BJ (cell line): ENCODE measurements around the gene P2RY6. TPM values are rescaled to one million over a fixed set of nuclear protein-coding genes. Genes with fewer than 3 reads are reported as not detected.

Source experiments
- CTCF ChIA-PET: fragments of 350-600 bp; formaldehyde crosslinking; extraction: SDS; loops from one replicate; lab custom pipeline; 2021; ENCODE audit warnings: antibody characterized with exemption, inconsistent platforms; lab: Yijun Ruan, JAX
- POLR2A ChIA-PET: fragments of 300-600 bp; sonication (Branson Sonifier 250); formaldehyde crosslinking; extraction: SDS; loops from one replicate; lab custom pipeline; 2021; ENCODE audit warnings: antibody characterized with exemption; lab: Charles Lee
- DNase-seq: peaks from one replicate; pipeline ENCODE4 v3.0.0-alpha.2; 2011; ENCODE audit warnings: low read depth
- H3K27me3 ChIP-seq: 2 replicates; pipeline ENCODE4 v1.6.0; 2011; ENCODE audit warnings: low read length; ENCODE audit not compliant: control insufficient read depth, insufficient read depth
- H3K36me3 ChIP-seq: 2 replicates; pipeline ENCODE4 v1.5.1; 2011; ENCODE audit warnings: low read length; ENCODE audit not compliant: control insufficient read depth, insufficient read depth
- H3K4me3 ChIP-seq: 2 replicates; pipeline ENCODE4 v1.5.1; 2011; ENCODE audit warnings: low read depth, mild to moderate bottlenecking, control low read depth, low read length
- CTCF ChIP-seq: IDR thresholded peaks from 2 replicates; pipeline ENCODE4 v1.5.1; 2011; ENCODE audit warnings: low read depth, mild to moderate bottlenecking, control low read depth, inconsistent platforms, low read length, moderate library complexity; ENCODE audit not compliant: insufficient read depth
- polyA plus RNA-seq: library from polyadenylated mRNA; depleted of rRNA; stranded (reverse); fragments of >200 nt; gene quantifications from 2 replicates; pipeline ENCODE4 v1.2.3, GENCODE V29; 2011

Gene P2RY6
- polyA plus RNA-seq, 1 experiment, result 1.5 TPM

DNA sequence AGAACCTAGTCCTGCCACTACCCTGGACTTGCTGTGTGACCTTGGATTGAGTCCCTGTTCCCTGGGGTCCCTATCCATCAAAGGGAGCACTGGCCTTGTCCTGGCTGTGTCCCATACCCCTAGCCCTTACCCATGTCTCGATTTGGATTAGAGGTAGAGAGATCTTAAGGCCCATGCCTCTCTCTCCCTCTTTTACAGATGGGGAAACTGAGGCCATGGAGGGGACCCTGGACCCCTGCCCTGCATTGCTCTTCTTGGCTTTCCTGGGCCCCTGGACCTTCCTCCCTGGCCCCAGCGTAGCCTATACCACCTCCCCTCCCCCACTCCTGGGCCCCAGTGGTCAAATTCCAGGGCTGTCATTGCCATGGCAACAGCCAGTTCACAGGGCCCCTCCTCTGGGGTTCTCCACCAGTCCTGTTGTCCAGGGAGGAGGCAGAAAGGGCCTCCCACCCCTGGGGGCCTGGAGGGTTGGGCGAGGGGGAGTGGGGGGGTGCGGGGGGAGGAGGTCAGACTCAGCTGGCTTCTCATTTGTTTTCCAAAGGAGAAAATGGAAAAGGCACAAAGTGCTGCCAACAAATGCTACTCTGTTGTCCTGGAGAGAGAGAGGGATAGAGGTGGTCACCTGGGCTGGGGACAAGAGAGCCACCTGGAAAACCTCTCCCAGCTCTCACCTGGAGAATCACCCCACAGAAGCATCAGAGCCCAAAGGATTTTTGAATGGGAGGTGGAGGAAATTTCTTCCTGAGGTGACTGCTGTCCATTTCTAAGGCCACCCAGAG lies 59.2 kb downstream of the P2RY6 start:
- no peak for TF ChIP-seq CTCF
- H3K36me3 ChIP-seq, result peaks cover 9% of the 10 kb centered on the region
- no peak overlapping the region for H3K4me3 ChIP-seq
- no peak for DNase-seq
- CTCF ChIA-PET, result interaction anchor here (1.2 to 3.2 kb wide), 6 partner anchors 10 to 490 kb away, joined by 3 to 32 read pairs (median 4); partner anchors contain the start of gene ARHGEF17
- POLR2A ChIA-PET, result no interaction called here
- H3K27me3 ChIP-seq, result no peaks in the 10 kb centered on the region

DNA sequence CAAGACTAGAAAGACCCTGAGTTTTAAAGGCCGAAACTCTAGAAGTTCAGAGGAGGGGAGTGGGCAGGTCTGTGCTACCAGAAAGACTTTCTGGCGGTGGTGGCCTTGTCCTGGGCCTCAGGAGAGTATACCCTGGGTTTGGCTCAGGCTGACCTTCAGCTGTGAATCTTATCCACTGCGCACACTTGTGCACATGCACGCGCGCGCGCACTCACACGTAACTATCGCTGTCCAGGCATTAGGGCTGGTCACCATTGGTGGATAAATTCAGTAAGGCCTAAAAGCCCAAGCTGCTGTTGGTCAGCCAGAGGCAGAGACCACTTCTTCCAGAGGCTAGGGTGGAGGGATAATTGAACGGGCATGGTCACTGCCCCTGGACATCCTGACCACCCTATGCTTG lies 61.0 kb downstream of the P2RY6 start:
- H3K27me3 ChIP-seq, result no peaks in the 10 kb centered on the region
- DNase-seq, result no peak
- H3K4me3 ChIP-seq, result no peak overlapping the region
- POLR2A ChIA-PET, result no interaction called here
- CTCF ChIA-PET, result interaction anchor here (0.6 to 11.0 kb wide), 6 partner anchors 9 to 1241 kb away, joined by 3 to 259 read pairs (median 94); partner anchors contain the start of gene ARHGEF17
- peaks cover 6% of the 10 kb centered on the region for H3K36me3 ChIP-seq
- no peak for TF ChIP-seq CTCF

GRCh38 chr11:73333640-73334383 lies 61.7 kb downstream of the P2RY6 start:
- no peak for TF ChIP-seq CTCF
- H3K27me3 ChIP-seq, result no peaks in the 10 kb centered on the region
- peaks cover 6% of the 10 kb centered on the region for H3K36me3 ChIP-seq
- no peak for DNase-seq
- ChIA-PET POLR2A (interaction anchor here (1.5 kb wide), 1 partner anchor 19 kb away, joined by 19 read pairs; no protein-coding TSS in a partner anchor), CTCF (interaction anchor here (0.6 to 11.0 kb wide), 10 partner anchors 10 to 1240 kb away, joined by 3 to 259 read pairs (median 14); partner anchors contain the start of gene ARHGEF17)
- H3K4me3 ChIP-seq, result no peak overlapping the region

- TF ChIP-seq CTCF, result no peak
- Histone ChIP-seq H3K4me3 (no peak overlapping the region), H3K36me3 (peaks cover 6% of the 10 kb centered on the region), H3K27me3 (no peaks in the 10 kb centered on the region)
- DNase-seq, result no peak
- ChIA-PET CTCF (interaction anchor here (0.8 to 11.0 kb wide), 16 partner anchors 10 to 326 kb away, joined by 3 to 259 read pairs (median 8); partner anchors contain the start of gene ARHGEF17), POLR2A (interaction anchor here (0.5 to 1.5 kb wide), 4 partner anchors 20 to 35 kb away, joined by 3 to 19 read pairs (median 14); no protein-coding TSS in a partner anchor)
Measured at GRCh38 chr11:73334384-73335203, 62.5 kb downstream of the P2RY6 start.
